NCI-H345 treated with DMSO at 0.1 percent for 48 hours (cell line): ENCODE data around the gene TMEM31.
"Not testable (repeated sequence)": the region's sequence is repeated elsewhere in the genome, so short reads cannot be mapped to it uniquely, and the experiment has no call there.

Experiments
- DNase-seq: peaks from one replicate; lab custom pipeline; 2025; ENCODE audit not compliant: unreplicated experiment; lab: John Stamatoyannopoulos, UW

The TMEM31 gene

GRCh38 chrX:103722505-103722904 lies 11.8 kb downstream of the TMEM31 start:
- DNase-seq, result no peak

DNA sequence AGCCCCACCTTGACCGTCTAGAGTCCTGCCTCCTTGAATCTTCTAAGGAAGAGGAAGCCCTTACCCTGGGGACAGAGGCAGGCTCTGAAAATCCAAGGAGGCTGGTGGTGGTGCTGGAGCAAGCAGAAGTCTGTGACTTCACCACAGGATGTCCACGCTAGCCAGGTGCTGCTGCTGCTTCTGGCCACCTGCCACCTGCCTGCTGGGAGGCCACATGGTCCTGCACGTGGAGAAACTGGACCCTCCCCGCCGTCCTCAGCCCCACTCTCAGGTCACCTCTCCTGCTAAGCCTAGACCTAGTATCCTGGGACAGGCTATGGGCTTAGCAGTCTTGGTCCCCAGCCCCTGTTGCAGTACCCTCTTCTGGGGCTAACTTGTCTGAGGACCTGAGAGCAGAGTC lies 15.8 kb downstream of the TMEM31 start:
- peak; percentile 23 for DNase-seq

DNA sequence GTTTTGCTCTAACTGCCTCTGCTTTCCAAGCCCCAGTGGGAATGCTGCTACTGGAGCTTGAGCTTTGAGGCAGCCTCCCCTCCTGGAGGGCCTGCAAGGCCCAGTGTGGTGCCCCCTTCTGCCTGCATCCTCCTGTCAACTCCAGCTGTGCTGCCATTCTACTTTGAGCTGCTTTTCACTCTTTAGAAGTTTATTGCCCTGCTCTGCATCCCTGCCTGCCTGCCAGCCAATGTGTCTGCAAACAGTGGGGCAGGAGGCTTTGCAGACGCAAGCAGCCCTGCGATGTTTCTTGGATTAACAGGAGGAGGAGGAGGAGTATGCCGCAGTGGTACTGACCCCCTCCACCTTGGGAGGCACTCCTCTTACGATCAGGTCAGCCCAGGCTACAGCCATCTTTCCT lies 16.4 kb downstream of the TMEM31 start:
- peak; percentile 10 for DNase-seq

DNA sequence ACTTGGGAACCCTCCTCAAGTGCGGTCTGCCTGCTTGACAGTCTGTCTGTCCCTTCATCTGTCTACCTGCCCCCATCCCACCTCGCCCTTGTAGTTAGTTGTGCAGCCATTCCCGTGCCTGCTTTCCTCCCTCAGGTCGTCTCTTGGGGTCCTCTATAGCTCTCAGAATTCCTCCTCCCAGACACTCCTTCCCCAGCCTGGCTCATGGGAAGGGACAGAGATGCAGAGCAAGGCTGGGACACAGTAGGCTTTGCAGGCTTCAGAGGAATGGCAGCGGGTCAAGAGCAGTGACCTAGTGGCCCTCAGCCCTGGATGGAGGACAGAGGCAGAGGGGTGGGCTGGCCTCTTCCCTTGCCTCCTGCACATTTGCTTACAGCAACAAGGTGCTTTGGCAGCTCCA lies 18.3 kb downstream of the TMEM31 start:
- DNase-seq, result no peak

DNA sequence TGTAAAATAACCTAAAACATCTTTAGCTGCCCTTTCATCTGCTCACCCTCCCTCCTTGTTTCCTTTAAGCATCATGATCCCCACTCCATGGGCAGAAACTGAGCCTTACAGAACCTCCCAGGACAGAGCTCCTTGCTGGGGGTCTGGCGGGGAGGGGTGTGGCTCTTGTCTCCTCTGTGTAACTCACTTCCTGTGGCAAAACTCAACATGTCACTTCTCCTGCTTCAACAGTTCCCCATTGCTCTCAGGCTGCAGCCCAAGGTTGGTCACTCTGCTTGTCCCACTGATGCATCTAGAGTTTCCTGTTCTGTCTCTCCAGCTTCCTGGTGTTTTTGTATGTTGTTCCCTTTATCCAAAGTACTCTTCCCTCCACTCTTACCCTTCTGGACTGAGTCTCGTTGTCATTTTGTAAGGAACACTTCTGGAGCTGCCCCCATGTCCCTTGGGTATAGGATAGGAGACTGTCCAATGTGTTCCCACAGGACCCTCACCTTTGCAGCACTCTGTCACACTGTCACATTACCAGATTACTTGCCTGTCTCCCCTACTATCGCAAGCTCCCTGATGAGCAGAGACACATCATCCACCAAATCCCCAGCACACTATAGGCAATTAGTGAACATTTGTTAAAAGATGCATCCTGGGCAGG lies 19.6 kb downstream of the TMEM31 start:
- no peak for DNase-seq

GRCh38 chrX:103730796-103731493 lies 20.2 kb downstream of the TMEM31 start:
- no peak for DNase-seq

DNA sequence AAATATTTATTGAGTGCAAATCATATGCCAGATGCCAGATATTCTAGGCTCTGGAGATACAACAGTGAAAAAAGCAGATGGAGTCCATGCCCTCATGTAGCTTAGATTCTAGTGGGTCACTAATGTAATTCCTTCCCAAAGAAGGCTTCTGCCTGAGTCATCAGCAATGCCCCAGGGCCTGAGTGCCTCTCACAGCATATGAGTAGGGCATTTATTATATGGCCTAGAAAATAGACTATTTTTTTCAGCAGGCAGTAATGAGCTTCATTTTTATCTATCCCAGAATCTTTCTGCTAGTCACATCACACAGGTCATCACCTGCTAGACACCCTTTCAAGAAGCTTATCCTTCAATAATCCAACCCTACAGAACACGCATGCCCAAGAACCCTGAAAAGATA lies 22.3 kb downstream of the TMEM31 start:
- no peak for DNase-seq

DNA sequence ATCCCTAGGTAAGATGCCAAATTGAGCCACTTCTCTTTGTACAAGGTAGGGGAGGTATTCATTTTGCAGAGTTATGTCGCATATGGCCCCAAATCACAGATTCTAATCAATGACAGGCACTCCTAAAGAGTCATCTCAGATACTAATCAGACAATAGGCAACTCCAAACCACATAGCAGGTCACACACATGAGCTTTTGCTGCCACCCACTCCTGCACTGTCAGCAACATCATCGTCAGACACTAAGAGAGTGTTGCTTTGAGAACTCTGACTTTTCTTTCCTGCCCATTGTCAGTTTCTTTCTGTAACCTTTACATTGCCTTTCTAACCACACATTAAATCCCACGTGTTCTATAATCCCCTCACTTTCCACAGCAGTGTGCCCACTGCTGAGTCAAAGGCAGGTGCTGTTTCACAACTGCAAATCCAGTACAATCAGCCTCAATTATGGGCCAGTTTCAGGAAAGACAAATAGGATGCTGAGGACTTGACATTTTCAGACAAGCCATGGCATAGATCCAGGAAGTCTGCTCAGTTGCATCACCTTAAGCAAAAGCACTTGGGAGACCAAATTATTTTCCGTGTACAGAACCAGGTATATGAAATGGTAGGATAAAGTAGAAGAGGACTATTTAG lies 23.5 kb downstream of the TMEM31 start:
- no peak for DNase-seq

DNA sequence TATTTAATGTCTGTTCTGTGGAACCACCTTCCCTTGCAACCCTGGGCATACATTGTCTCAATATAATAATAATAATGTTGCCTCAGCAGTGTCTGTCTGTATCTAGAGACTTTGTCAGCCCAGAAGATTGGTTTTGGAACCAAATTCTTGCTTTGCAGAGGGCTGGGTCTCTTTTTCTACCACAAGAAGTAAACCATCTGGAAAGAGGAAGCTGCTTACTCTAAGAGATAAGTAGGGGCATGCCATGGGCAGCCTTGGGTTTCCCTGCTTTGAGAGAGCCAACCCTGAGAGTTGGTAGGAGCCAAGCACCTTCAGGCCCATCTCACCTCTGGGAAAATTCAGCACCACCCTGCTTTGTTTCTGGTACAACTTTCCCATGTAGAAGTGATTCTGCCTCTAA lies 27.0 kb downstream of the TMEM31 start:
- no peak for DNase-seq

GRCh38 chrX:103739421-103739820 lies 28.7 kb downstream of the TMEM31 start:
- no peak for DNase-seq

DNA sequence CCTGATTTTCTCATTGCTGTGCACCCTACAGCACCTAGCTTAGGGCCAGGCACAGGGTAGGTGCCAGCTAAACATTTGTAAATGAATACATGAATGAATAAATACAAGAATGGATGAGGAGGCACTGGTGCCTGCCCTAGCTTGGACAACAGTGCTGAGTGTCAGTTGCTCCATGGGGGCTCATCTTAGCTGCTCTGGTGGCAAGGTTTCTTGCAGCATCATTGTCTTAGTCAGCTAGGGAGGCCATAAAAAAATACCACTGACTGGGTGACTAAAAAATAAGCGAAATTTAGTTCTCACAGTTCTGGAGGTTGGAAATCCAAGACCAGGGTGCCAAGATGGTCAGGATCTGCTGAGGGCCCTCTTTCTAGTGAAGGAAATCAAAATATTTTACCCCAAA lies 31.2 kb downstream of the TMEM31 start:
- no peak for DNase-seq

DNA sequence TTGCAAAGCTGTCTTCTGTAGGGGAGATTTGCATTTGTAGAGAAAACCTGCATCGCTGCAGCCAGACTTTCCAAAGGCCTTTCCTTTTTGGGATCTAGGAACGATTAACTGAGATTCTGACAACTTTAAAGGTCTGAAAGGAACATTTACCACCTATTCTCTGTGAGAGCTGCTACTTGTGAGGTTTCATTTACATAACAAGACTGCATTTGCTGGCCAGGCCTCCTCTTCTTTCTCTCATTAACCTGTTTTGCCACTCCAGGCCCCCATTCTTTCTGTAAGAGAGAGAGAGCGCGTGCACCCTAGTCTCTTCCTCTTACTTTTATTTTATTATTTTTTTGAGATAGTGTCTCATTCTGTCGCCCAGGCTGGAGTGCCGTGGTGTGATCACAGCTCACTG lies 31.6 kb downstream of the TMEM31 start:
- DNase-seq, result no peak

- no peak for DNase-seq
Observed at GRCh38 chrX:103747163-103747562, 36.5 kb downstream of the TMEM31 start.

- no peak for DNase-seq
Observed at GRCh38 chrX:103754401-103754800, 43.7 kb downstream of the TMEM31 start.

DNA sequence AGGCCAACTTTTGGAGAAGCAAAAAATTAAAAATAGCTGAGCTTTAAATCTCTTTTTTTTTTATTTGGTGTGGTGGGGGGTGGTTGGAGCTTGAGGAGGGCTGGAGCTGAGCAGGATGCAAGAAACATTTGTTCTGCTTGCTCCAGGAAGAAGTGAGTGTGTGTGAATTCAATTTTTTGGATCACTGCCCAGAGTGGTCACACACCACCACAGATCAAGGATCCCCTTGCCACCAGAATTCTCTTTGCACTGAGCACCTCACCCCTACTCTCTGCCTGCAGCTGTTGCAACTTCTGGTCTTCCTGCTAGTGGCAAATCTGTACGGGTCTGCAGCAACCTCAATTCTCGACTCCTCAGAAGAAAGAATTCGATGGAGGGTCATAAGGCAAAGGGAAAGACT lies 46.0 kb downstream of the TMEM31 start:
- peak; percentile 80 for DNase-seq

GRCh38 chrX:103758555-103758954 lies 47.8 kb downstream of the TMEM31 start:
- no peak for DNase-seq

- not testable (repeated sequence) for DNase-seq
Observed at GRCh38 chrX:103763541-103763940, 52.8 kb downstream of the TMEM31 start.
